ENCODE measurements around the gene NUTM1. TPM values are rescaled to one million over a fixed set of nuclear protein-coding genes. Genes with fewer than 3 reads are reported as not detected.
A peak's percentile ranks its signal among the peaks of the same experiment; 100 is the strongest.

Gene NUTM1
- total and polyA plus RNA-seq, 8 donors, result 0.15 TPM; not detected in 7

DNA sequence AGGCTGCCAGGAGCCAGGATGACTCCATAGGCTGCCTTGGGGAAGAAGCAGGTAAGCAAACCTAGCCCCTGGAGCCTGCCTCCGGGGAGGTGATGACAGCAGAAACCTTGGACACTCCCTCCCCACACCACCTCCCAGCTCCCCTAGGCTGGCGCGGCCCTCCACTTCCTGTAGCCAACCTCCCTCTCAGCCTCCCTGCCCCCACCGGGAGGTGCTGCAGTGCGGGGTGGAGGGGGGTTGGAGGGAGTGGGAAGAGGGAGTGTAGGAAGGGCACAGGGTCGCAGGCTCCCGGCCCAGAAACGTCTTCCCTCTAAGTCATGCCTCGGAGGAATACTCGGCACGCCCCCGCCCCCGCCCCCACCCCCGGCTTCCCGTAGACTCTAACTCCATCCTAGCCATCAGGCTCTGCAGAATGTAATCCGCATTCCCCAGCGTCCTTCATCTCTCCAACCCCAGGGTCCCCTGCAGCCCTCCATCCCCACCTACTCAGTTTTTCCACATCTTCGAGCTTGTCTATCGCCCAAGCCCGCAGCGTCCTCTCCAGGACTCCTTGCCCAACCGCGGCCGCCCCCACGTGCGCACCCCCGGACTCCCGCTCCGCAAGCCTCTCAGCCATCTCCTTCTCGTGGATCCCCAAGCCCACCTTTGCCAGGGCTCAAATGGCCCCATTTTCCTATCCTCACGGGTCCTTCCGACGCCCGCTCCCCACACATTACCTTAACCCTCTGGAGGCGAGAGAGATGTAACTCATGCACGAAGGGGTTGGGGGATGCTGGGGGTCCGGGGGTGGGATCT lies 23.4 kb downstream of the NUTM1 start:
- 0 to 1% (median 1%) methylated on average over 25 to 37 of the region's 37 CpGs for WGBS, 5 donors
- Histone ChIP-seq H3K27me3 (no peaks in the 10 kb centered on the region), H3K27ac (peak overlapping the region; percentile 98 to 100 (median 99)), H3K9me3 (no peaks in the 10 kb centered on the region), H3K36me3 (peaks cover under 1 to 27% (median 23%) of the 10 kb centered on the region in 4 donors), H3K4me1 (peaks cover 18 to 50% (median 34%) of the 10 kb centered on the region in 4 donors), H3K4me3 (peak overlapping the region; percentile 83 to 98 (median 96))
- TF ChIP-seq EP300 (IDR thresholded peaks at IDR 0.05), result no peak
- peak in 2 of 3 donors; percentile 66 to 77 for TF ChIP-seq POLR2AphosphoS5 (IDR thresholded peaks at IDR 0.05)
- peak; percentile 74 to 91 for DNase-seq
- intact Hi-C loops (cut with DNase I; ENCODE audit: low total_unique reads), result loop anchor here (10.0 kb wide), 1 partner anchor 122 kb away; no protein-coding TSS in a partner anchor

DNA sequence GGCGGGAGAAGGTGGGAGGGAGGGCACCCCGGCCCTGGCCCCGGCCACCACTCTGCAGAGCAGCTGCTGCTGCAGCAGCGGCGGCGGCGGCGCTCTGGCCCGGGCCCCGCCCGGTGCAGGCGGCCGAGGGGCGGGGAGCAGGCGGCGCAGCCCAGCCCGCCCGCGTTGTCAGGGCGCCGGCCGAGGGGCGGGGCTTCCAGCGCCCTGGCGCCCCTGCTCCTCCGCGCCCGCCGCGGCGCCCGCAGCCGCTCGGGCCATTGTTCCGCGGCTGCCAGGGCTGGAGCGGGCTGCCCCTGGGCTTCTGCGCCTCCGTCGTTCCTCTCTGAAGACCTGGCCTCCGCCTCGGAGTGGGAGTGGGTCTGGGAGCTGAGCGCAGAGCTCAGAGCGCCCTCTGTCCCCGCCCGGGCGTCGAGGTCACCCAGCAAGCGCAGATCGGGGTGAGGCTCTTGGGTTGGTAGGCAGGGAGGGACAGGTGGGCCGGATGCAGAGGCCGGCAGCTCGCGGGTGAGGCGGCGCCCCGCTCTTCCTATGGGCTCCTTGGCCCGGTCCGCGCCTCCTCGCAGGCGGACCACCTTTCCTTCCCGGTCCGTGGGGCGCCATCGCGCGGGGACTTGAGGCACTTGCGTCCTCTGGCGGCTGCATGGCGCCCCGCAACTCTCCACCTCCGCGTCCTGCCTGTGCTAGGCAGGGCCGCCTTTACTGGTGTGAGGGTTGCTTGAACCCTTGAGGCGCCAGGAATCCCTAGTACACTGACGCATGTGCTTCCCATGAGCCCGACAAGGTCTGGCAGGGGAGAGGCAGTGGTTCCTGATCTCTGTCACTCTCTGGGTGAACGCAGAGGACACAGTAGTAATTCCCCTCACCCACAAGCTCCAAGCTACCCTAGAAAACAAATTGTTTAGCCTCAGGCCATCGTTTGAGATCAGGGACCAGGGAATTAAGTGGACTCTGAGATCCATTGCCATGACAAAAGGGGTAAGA lies 24.3 kb downstream of the NUTM1 start, which contains the start of gene LPCAT4:
TSS of gene LPCAT4 (minus strand) at position 96 of the 981 bp plus-strand sequence. CDS start 96 bp downstream, outside the sequence.
- no peak for TF ChIP-seq EP300 (IDR thresholded peaks at IDR 0.05)
- TF ChIP-seq POLR2AphosphoS5 (IDR thresholded peaks at IDR 0.05), result peak in 2 of 3 donors; percentile 60 to 62
- TF ChIP-seq, protein P1, sequence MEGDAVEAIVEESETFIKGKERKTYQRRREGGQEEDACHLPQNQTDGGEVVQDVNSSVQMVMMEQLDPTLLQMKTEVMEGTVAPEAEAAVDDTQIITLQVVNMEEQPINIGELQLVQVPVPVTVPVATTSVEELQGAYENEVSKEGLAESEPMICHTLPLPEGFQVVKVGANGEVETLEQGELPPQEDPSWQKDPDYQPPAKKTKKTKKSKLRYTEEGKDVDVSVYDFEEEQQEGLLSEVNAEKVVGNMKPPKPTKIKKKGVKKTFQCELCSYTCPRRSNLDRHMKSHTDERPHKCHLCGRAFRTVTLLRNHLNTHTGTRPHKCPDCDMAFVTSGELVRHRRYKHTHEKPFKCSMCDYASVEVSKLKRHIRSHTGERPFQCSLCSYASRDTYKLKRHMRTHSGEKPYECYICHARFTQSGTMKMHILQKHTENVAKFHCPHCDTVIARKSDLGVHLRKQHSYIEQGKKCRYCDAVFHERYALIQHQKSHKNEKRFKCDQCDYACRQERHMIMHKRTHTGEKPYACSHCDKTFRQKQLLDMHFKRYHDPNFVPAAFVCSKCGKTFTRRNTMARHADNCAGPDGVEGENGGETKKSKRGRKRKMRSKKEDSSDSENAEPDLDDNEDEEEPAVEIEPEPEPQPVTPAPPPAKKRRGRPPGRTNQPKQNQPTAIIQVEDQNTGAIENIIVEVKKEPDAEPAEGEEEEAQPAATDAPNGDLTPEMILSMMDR (IDR thresholded peaks at IDR 0.05), result peak in 5 of 7 experiments; percentile 88 to 96 (median 94)
- intact Hi-C loops (cut with DNase I; ENCODE audit: low total_unique reads), result loop anchor here (10.0 kb wide), 1 partner anchor 123 kb away; no protein-coding TSS in a partner anchor
- WGBS, 5 donors, result 0 to 1% (median 1%) methylated on average over 6 to 73 of the region's 80 CpGs

DNA sequence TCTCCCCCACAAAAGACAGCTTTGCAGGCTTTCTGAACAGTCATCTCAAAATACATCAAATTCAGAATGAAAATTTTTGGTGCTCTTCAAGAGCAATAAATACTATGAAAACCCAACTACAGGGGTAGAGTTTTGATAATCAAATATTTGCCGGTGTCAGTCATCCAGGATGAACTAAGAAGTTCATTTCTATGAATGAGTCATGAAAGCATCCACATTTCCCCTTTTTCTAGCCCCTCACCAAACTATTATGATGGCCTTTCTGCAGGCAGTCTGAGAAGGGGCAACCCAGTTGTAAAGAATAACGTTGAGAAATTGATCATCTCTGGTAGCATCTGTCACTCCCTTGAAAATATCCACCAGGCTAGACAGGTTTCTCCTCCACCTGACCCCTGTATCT lies 27.0 kb downstream of the NUTM1 start:
- H3K4me3 ChIP-seq, result no peak overlapping the region
- intact Hi-C loops (cut with DNase I; ENCODE audit: low total_unique reads), result no loop called here
- peaks cover 16 to 31% (median 29%) of the 10 kb centered on the region in 4 donors for H3K4me1 ChIP-seq
- WGBS, 5 donors, result 59 to 72% (median 70%) methylated on average over 2 of the region's 2 CpGs
- H3K27me3 ChIP-seq, result no peaks in the 10 kb centered on the region
- no peaks in the 10 kb centered on the region for H3K9me3 ChIP-seq
- no peak for DNase-seq
- no peaks in the 10 kb centered on the region for H3K36me3 ChIP-seq
- no peak overlapping the region for H3K27ac ChIP-seq
- TF ChIP-seq POLR2AphosphoS5 (IDR thresholded peaks at IDR 0.05) (no peak), POLR2A (IDR thresholded peaks at IDR 0.05) (no peak), EP300 (IDR thresholded peaks at IDR 0.05) (no peak)
- TF ChIP-seq, protein P1 (IDR thresholded peaks at IDR 0.05), result no peak

More for the DNA sequence above, 24.3 kb downstream of the NUTM1 start, which contains the start of gene LPCAT4:
- H3K27me3 ChIP-seq, result no peaks in the 10 kb centered on the region
- peaks cover 0 to 18% (median 16%) of the 10 kb centered on the region in 4 donors for H3K36me3 ChIP-seq
- H3K9me3 ChIP-seq, result no peaks in the 10 kb centered on the region
- peak within 1 kb of the TSS; percentile 98 to 100 (median 99) for H3K27ac ChIP-seq
- peak; percentile 92 to 97 for DNase-seq
- peak within 1 kb of the TSS; percentile 83 to 98 (median 96) for H3K4me3 ChIP-seq
- peaks cover 18 to 50% (median 34%) of the 10 kb centered on the region in 4 donors for H3K4me1 ChIP-seq

DNA sequence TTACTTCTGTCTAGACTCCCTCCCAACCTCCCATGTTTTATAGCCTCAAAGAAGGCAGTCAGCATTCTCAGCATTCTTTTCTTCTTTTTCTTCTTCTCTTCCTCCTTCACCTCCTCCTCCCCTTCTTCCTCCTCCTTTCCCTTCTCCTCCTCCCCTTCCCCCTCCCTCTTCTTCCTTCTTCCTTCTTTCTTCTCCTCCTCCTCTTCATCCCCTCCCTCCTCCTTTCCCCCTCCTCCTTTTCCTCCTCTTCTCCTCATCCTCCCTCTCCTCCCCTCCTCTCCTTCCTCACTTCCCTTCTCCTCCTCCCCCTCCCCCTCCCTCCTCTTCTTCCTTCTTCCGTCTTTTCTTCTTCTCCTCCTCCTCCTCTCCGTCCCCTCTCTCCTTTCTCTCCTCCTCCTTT lies 27.5 kb downstream of the NUTM1 start:
- 48 to 63% (median 54%) methylated on average over 2 of the region's 2 CpGs for WGBS, 5 donors
- no peak for TF ChIP-seq EP300 (IDR thresholded peaks at IDR 0.05)
- TF ChIP-seq, protein P1 (IDR thresholded peaks at IDR 0.05), result no peak
- TF ChIP-seq POLR2A (IDR thresholded peaks at IDR 0.05), result no peak
- TF ChIP-seq POLR2AphosphoS5 (IDR thresholded peaks at IDR 0.05), result no peak

More for the DNA sequence above, 27.5 kb downstream of the NUTM1 start:
- DNase-seq, result no peak
- no peaks in the 10 kb centered on the region for H3K27me3 ChIP-seq
- intact Hi-C loops (cut with DNase I; ENCODE audit: low total_unique reads), result no loop called here
- H3K9me3 ChIP-seq, result no peaks in the 10 kb centered on the region
- H3K4me1 ChIP-seq, result peaks cover 11 to 26% (median 24%) of the 10 kb centered on the region in 4 donors
- H3K27ac ChIP-seq, result no peak overlapping the region
- no peak overlapping the region for H3K4me3 ChIP-seq
- no peaks in the 10 kb centered on the region for H3K36me3 ChIP-seq
